GM19397 (cell line): ENCODE measurements around the gene TUBB.

Source experiments
- ATAC-seq: cut with Tn5 transposase; IDR thresholded peaks from one replicate; pipeline ENCODE4 v1.9.1; 2021; ENCODE audit warnings: mild to moderate bottlenecking, moderate library complexity; ENCODE audit not compliant: unreplicated experiment

Gene TUBB

DNA sequence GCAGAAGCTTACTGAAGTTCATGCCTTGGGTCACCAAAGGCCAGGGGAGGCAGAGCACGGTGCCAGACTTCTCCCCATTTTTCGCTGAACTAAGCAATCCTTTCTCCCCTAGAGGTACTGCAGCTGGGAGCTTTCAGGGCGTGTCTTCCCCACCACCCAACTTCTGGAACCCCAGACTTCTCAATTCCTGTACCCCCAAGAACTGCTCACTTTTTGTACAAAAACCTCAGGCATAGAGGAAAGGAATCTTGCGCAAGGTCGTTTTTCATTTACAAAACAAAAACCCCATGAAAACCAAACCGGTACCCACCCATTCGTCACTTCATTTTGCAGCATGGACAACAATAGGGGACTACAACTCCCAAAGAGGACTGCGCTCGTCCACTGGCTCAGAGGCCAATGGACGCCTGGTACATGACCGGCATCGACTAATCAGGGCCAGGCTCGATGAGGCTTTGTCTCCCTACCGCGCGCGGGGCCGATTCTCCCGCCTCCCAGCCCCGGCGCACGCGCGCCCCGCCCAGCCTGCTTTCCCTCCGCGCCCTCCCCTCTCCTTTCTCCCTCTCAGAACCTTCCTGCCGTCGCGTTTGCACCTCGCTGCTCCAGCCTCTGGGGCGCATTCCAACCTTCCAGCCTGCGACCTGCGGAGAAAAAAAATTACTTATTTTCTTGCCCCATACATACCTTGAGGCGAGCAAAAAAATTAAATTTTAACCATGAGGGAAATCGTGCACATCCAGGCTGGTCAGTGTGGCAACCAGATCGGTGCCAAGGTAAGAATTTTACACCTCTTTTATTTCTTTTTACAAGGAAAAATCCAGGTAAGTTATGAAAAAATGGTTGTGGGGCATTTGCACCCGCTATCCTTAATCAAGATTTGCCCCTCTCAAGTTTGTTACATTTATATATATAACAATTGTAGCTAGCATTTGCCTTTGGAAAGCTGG lies at the start of gene TUBB:
TSS of gene TUBB (plus strand) at position 562 of the 947 bp plus-strand sequence. CDS start at position 717, 155 bp downstream.
- peak; percentile 43 for ATAC-seq

DNA sequence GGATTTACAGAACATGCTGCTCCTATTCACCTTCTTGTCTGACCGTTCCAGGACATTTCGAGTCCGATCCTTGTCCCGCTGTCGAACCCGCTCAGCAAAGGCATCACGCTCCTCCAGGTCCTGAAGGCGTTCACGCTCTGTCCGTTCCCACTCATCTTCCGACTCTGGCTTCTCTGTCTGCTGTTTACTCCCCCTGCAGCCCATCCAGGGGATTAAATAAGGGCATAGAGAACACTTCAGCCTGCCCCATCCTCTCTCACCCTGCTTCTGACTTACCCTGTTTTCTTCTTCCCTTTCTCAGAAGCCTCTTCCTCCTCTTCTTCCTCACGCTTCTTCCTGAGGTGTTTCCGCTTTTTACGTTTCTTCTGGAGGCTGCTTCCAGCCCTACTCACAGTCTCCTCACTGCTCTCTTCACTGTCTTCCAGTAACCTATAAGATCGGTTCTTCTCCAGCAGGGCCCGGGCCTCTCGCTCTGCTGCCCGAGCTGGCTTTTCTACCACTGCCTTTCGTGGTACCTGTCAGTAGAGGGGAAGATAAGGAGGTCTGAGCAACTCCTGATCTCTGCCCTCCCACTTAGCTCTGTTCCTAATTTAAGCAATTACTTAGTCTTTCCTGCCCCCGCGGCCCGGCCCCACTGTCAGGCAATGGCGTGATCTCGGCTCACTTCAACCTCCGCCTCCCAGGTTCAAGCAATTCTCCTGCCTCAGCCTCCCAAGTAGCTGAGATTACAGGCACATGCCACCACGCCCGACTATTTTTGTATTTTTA lies 49.2 kb upstream of the TUBB start:
- no peak for ATAC-seq

DNA sequence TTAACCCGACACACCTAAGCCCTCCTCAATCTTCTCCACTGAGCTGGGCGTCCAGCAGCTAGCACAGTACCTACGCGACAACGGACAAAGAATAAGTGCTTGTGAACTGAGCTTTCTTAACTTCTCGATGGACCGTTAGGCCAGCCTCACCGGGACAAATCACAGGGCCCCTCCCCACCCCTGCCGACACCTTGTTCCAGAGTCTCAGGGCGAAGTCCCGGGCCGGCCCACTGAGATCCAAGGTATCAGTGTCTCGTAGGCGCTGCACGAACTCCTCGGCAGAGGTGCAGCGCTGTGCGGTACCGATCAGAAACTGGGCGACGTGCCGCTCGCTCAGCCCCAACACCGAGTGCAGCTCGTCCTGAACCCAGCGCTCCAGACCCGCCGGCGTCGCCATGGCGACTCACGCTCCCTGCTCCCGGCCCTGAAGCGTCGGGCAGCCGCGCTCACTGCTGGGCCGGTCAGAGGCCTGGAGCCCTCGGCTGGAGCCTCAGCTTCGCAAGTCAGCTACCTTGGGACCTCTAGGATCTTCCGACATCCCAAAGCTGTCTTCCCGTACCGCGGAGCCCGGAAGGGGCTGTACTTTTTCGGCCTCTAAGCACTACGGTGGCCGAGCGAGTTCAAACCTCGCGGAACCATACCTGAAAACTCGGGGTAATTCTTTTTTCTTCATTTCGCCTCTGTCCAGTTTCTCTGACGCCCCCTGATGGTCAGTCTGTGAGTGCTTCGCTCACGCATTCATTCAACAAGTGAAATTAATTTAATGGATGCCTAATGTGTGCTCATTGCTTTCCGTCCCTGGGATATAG lies 47.5 kb upstream of the TUBB start, which contains the start of gene DHX16:
TSS of gene DHX16 (minus strand) at position 562 of the 809 bp plus-strand sequence. CDS start at position 397, 165 bp downstream.
- peak; percentile 80 for ATAC-seq

DNA sequence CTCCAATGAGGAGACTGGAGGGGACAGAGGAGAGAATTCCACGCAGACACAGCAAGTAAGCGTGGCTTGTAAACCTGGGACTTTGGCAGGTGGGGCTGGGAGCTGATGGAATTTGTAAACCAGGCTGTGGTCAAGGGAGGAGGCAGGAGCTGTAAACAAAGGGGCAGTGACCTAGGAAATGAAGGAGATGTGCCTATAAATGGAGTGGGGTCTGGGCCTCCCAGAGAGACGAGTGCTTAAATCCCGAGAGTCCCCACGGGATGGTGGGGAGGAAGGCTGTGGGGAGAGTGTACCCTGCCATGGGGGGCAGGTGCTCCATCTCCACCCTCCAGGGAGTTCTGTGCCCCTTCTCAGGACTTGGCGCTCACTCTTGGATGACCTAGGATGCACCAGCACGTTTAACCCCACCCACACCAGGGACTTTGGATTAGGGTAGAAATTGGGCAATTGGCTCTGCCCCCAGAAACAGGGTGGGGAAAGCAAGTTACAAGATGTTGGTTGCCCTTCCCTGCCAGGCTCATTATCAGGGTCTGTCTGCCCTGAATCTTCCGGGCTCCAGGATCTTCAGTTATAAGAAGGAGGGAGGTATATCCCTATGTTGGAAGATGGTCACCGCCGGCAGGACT lies 43.4 kb upstream of the TUBB start:
- no peak for ATAC-seq

DNA sequence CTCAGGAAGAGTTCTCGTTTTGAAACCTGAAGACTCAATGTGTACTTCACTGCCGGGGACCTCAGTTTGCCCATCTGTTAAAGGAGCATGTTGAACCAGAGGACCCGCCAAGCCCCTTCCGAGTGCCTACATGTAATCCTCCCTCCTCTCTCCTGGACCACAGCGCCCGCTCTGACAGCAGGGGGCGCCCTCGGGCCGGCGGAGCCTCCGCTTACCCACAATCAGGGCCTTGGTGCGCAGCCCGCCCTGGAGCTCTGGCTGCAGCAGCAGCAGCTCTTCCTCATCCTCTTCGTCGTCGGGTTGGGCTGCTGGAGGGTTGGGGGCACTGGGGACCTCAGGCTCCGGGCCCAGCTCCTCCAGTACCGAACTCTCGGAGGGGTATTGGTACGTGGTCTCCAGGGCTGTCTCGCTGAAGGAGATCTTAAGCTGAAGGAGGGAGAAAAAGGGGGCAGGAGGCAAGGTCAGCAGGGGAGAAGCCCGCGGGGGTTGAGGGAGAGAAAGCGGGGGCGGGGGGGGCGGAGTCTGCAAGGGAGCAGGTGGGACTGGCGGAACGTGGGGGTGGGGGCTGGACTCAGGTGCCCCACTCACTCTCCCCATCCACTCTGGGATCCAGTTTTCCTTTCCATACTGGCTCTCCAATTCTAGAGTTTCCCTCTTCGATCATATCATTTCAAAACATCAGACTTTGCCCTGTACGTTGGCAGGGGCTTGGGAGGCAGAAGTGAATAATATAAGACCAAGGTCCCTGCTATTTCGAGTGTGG lies 41.0 kb upstream of the TUBB start:
- ATAC-seq, result peak; percentile 41

DNA sequence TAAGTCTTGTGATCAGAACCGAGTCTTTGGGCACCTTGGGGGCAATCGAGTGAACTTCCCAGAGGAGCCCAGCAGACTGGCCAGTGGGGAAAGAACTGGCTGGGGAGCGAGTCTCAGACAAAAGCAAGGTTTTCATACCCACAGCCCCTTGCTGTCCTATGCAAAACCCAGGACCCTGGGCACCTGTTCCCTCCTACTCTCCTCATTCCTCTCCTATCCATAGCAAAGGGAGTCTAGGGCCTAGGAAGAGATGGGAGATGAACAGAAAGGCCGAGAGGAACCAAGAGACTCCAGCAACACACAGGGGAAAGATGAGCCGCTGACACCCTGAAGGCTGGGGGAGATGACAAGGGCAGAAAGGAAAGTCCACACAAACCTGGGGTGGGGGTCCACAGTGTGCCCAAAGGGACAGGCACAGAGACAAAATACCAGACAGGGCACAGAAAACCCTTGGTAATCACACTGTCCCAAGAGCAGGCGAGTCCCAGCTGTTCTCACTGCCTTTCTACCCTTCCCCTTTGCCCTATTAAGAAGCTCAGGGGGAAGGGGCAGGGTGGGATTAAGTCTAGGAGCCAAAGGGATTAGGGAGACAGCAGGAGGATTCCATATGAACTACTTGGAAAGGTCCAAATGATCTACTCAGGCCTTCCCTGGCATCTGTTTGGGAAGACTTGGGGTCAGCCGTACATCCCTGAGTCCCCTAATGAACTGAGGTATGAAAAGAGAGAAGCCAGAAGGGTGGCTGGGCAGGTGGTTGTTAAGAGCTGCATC lies 40.2 kb upstream of the TUBB start:
- ATAC-seq, result no peak

DNA sequence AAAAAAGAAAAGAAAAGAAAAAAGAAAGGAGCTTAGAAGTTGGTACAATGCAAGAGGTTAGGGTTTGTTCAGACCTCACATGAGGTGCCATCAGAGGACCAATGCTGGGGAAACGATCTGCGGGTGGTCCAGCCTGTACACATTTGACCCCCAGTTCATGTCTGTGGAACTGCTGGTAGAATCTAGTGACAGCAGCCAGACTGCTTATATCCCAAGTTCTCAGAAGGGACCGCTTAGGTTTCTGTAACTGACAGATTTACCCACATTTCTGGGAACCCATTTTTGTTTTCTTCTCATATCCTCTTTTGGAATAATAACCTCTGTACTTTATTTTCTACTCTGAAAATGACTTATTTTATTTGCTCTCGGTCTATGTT lies 38.4 kb upstream of the TUBB start:
- ATAC-seq, result no peak

DNA sequence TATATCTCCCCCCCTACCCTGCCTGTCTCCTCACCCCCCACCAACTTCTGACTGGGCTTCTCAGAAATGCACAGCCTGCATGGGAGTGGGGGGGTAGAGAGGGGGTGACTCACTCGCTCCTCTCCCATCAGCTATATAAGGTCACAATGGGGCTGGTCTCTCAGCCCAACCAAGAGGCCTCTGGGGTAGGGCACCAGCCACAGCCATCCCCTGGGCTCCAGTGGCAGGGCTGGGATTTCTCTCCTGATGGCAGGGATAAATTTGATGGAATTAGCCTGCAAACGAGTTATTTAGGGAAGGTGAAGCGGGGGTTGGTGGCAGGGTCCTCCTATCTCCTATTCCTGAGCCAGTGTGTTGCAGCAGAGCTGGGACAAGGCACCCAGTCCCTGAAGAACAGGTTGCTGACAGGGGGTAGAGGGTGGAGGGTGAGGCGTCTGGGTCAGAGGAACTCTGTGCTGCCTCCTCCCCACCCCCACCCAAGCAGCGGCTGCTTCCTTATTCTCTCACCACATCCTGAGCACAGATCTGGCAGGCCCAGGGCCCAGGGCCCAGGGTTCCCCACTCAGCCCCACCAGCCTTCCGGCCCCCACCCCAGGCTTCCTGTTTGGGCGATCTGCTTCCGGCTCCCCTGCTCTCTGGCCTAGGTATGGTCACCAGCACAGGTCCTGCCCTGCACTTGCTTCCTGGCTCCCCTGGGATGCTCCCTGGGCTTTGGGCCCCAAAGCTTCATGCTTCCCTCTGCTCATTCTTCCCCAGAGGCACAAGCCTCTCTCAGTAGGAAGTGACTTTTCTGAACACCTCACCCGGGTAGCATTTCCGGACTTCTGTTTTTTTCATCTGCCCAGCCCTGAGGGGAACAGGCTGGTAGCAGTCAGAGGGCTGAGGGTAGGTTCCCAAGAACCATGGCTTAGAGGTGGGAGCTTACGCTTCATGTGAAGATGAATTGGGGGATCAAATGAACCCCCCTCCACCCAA lies 37.7 kb upstream of the TUBB start:
- peak; percentile 30 for ATAC-seq

DNA sequence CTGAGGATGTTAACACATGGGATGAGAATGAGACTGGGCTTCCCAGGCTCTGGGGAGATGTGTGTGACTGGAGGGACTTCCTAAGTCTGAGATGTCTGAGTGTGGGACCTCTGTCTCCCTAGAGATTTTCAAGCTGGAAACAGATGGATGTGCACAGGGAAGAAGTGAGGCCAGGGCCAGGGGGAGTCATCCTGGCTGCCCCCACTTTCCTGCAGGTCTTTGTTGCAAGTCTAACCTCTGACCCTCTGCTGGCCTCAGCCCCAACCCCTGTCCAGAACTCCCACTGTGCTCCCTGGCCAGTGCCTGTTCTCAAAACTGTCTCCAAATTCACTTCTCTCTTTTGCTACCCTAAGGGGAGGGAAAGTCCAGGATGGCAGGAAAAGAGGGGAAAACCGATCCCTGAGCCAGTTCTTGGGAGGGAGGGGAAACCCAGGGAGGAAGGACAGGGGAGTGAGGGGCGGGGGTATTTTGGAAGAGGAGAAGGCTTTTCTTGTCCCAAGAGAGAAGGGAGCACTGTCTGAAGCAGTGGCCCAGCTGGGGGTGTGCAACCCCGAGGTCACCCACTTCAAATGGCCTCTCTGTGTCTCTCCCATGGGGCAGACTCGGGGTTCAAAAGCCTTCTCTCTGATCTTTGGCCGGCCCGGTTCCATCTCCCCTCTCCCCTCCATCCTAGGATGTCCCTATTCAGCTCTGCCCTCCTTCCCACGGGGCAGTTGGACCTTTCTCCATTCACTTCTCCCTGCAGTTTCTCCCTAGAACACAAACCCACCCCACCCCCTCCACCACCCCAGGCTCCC lies 36.8 kb upstream of the TUBB start:
- no peak for ATAC-seq

DNA sequence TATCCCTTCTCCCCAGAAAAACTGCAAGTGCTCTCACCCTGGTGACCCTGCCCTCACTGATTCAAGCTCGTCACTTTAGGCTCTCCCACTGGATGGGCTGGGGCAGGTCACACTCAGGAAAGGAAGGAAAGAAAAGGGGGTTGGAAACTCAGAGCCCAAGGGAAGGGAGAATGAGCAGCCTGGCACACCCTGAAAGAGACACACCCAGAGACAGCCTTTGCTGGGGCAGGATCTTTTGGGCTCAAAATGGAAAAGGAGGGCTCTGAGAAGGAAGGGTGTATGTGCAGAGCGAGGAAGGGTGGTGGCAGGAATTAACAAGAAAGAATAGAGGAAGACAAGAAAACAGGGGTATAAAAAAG lies 36.2 kb upstream of the TUBB start:
- no peak for ATAC-seq

DNA sequence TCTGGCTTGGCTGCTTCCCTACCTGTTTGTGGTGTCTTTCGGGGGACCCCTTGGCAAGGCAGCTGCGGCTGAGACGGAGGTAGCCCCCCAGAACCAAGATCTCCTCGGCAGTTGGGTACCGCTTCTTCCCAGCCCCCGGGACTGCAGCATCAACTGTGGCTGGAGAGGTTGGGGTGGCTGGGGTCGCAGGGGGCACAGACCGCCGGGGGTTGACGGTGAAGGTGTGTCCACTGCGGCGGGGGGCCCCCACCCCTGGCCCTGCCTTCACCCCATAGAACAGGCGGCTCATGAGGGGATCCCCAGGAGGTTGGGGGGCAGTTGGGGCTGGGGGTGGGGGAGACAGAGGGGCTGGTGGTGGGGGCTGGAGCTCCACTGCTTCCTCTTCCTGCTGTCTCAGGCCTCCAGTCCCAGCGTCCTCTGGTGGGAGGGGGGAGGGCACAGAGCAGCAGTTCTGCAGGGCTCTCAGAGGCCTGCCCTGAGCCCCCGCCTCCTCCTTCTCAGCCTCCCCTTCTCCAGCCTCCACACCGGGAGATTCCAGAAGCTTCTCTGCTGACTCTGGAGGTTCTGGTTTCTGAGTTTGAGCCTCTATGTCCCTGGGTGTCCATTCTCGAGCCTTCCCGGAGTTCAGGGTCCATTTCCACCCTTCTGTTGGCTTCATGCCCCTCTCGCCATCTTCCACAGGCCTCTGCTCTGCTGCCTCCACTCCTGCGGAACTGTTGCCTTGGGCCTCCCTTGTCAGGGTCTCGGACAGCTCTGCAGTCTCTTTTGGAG lies 35.6 kb upstream of the TUBB start:
- no peak for ATAC-seq

DNA sequence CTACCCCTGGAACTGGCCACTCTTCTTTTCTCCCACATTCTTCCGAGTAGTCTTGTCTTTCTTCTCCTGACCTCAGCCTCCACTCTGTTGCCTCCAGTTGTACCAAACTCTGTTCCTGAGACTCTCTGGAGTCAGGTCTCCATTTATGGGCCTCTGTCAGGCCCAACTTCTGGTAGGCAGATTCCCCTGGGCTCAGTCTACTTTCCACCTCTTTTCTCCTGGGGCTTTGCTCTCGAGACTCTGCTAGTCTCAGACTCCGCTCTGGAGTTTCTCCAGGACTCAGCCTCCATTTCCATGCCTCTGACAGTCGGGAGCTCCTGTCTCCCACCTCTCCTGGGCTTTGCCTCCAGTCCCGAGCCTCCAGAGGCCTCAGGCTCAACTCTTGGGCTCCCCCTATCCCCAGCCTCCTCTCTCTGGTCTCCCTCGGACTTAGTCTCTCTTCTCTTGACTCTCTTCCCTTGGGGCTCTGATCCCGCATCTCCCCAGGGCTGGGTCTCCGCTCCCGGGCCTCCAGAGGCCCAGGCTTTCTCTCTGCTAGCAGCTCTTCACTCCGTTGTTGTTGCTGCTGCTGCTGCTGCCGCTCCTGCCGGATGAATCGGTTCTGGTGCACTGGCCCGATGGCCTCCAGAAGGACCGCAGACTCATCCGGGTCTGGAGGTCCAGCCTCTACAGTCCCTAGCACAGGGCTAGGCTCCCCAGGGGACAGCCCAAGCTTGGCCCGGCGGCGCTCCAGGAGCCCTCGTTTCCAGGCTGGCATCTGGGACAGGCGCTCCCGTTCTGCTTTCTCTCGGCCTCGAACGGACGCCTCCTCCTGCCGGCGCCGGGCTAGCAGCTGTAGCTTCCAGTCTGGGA lies 34.8 kb upstream of the TUBB start:
- ATAC-seq, result no peak

DNA sequence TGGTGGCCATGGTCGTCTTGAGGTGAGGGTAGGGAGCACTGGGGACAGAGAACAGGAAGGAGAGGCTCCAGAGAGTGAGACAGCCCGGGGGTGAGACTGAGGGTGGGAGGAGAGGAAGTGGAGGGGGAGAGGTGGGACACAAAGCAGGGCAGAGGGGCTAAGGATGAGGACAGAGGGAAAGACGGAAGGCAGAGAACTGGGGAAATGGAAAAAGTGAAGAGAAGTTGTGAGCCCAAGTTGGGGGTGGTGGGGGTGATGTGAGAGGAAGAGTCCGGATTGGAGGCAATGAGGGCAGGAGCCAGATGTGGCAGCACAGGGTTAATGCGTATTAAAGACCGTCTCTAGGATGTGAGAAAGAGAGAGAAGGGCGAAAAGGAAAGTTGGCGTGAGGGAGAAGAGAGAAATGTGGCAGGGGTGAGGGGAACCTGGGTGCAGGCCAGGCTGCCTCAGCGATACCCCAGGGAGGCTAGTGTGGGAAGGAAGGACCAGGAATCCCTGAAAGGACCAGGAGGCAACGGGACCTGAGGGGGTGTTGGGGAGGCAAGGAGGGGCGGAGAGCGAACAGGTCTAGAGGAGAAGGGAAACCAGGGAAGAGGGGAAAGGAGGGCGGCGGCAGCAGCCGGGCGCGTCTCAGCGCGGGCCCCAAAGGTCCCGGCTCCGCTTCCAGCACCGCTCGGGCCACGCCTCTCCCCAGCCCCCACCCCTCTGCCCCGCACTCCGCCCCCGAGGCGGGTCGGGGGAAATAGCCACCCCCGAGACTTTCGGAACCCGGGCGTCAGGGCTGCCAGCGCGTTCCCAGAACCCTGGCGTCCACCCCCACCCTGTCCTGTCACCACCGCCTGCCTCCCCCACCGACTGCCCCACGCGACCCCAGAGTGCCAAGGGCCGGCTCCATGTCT lies 33.9 kb upstream of the TUBB start, which contains the start of gene PPP1R18:
TSS of gene PPP1R18 (minus strand) at position 637 of the 899 bp plus-strand sequence. CDS start at position 10, 627 bp downstream.
- peak; percentile 16 for ATAC-seq

DNA sequence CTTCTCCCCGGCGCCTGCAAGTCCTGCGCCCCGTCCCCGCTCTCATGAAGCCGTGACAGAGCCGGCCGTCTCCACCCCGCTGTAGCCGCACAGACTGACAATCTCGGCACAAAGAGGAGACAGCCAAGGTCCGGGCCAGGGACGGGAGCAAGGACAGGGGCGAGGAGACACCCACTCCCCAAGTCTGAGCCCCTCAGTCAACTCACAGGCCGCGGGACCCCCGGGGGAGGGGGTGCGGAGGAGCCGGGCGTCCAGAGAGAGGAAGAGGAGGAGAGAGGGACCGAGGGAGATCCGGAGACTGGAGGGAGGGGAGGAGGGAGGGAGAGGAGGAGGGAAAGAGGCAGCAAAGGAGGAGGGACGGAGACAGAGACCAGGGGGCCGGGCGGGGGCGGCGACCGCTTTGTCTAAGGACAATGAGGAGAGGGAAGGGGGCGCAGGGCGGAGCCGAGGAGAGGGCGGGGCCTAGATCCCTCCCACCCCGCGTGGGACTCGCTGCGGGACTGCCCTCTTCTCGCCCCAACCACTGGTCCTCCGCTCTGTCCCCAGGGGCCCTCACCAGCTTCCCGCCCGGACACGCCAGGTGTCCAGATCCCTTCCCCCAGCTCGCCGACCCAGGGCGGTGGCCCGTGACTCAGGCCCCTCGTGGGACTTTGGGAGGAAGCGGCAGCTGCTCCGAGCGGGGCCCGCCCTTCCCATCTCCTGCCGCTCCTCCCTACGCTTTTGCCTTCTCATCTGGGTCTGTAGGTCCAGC lies 33.1 kb upstream of the TUBB start:
- ATAC-seq, result peak; percentile 45
